CD4-positive, alpha-beta T cell treated with Interleukin-6 for 4 hours (primary cell): Measurements from ENCODE around the gene MTHFD1L.
"Not testable (repeated sequence)": the region's sequence is repeated elsewhere in the genome, so short reads cannot be mapped to it uniquely, and the experiment has no call there.

Source experiments
- DNase-seq: peaks from one replicate; pipeline ENCODE4 v3.0.0-alpha.2; 2020; ENCODE audit warnings: mixed read lengths

MTHFD1L gene

GRCh38 chr6:151073701-151074100, 208.2 kb downstream of the MTHFD1L start:
- no peak for DNase-seq

GRCh38 chr6:151075005-151075404, 209.5 kb downstream of the MTHFD1L start:
- no peak for DNase-seq

- DNase-seq: no peak
Measured at GRCh38 chr6:151075527-151075926, 210.0 kb downstream of the MTHFD1L start.

GRCh38 chr6:151075930-151076555, 210.5 kb downstream of the MTHFD1L start:
- DNase-seq: no peak

- DNase-seq: no peak
Measured at GRCh38 chr6:151078655-151079054, 213.2 kb downstream of the MTHFD1L start.

GRCh38 chr6:151081656-151082055, 216.2 kb downstream of the MTHFD1L start:
- no peak for DNase-seq

GRCh38 chr6:151082079-151082478, 216.6 kb downstream of the MTHFD1L start:
- DNase-seq: no peak

GRCh38 chr6:151084275-151084674, 218.8 kb downstream of the MTHFD1L start:
- no peak for DNase-seq

GRCh38 chr6:151087055-151087454, 221.6 kb downstream of the MTHFD1L start:
- not testable (repeated sequence) for DNase-seq

- DNase-seq: no peak
Measured at GRCh38 chr6:151087861-151088598, 222.5 kb downstream of the MTHFD1L start.

- DNase-seq: no peak
Measured at GRCh38 chr6:151088599-151088935, 223.1 kb downstream of the MTHFD1L start.

GRCh38 chr6:151088963-151089362, 223.5 kb downstream of the MTHFD1L start:
- no peak for DNase-seq

- no peak for DNase-seq
Measured at GRCh38 chr6:151089978-151090377, 224.5 kb downstream of the MTHFD1L start.

- no peak for DNase-seq
Measured at GRCh38 chr6:151091571-151091970, 226.1 kb downstream of the MTHFD1L start.

GRCh38 chr6:151092591-151092990, 227.1 kb downstream of the MTHFD1L start:
- DNase-seq: no peak

- DNase-seq: no peak
Measured at GRCh38 chr6:151093706-151094105, 228.2 kb downstream of the MTHFD1L start.

GRCh38 chr6:151095538-151096254, 230.2 kb downstream of the MTHFD1L start:
- DNase-seq: no peak

GRCh38 chr6:151096255-151096612, 230.7 kb downstream of the MTHFD1L start:
- no peak for DNase-seq

GRCh38 chr6:151096691-151097606, 231.4 kb downstream of the MTHFD1L start:
- no peak for DNase-seq

GRCh38 chr6:151098166-151098565, 232.7 kb downstream of the MTHFD1L start:
- DNase-seq: no peak

GRCh38 chr6:151100326-151100725, 234.8 kb downstream of the MTHFD1L start:
- DNase-seq: no peak

GRCh38 chr6:151101161-151101815, 235.8 kb downstream of the MTHFD1L start:
- DNase-seq: no peak
